Mesenchymal stem cell (in vitro differentiated cells and primary cell): Measurements from ENCODE around the gene DUSP11.
A peak's percentile ranks its signal among the peaks of the same experiment; 100 is the strongest.

Experiments
- DNase-seq: peaks from one replicate; pipeline ENCODE4 v3.0.0-alpha.2; 2013
- H2AFZ ChIP-seq: one replicate; pipeline ENCODE4 v1.6.1; 2013; ENCODE audit warnings: low read depth, mild to moderate bottlenecking, control low read depth, inconsistent platforms, low read length, moderate library complexity
- H2AK5ac ChIP-seq: 2 replicates; pipeline ENCODE4 v1.6.1; 2013; ENCODE audit warnings: low read length, moderate library complexity, mild to moderate bottlenecking, inconsistent platforms; ENCODE audit not compliant: severe bottlenecking
- H2BK120ac ChIP-seq: one replicate; pipeline ENCODE4 v1.6.1; 2013; ENCODE audit warnings: low read depth, mild to moderate bottlenecking, inconsistent platforms, low read length, moderate library complexity
- H2BK12ac ChIP-seq, 2 experiments: one replicate each; pipeline ENCODE4 v1.6.1; 2013; ENCODE audit warnings: inconsistent platforms in 2 of 2, low read length in 2 of 2, mild to moderate bottlenecking in 2 of 2, moderate library complexity in 2 of 2, control low read depth in 1 of 2
- H2BK15ac ChIP-seq: one replicate; pipeline ENCODE4 v1.6.1; 2013; ENCODE audit warnings: mild to moderate bottlenecking, low read depth, inconsistent platforms; ENCODE audit not compliant: poor library complexity, severe bottlenecking
- H2BK5ac ChIP-seq: 2 replicates; pipeline ENCODE4 v1.6.1; 2013; ENCODE audit warnings: low read depth, mild to moderate bottlenecking, low read length, control low read depth, inconsistent platforms; ENCODE audit not compliant: poor library complexity, severe bottlenecking
- H3K14ac ChIP-seq, 2 experiments: one replicate each; pipeline ENCODE4 v1.6.1; 2013; ENCODE audit warnings: inconsistent platforms in 2 of 2, low read length in 2 of 2, control low read depth in 1 of 2, mild to moderate bottlenecking in 1 of 2, moderate library complexity in 1 of 2
- H3K18ac ChIP-seq, 2 experiments: one replicate each; pipeline ENCODE4 v1.6.1; 2013; ENCODE audit warnings: inconsistent platforms in 2 of 2, low read length in 2 of 2, control low read depth in 1 of 2, low read depth in 1 of 2, mild to moderate bottlenecking in 1 of 2
- H3K23ac ChIP-seq, 2 experiments: one replicate each; pipeline ENCODE4 v1.6.1; 2013; ENCODE audit warnings: inconsistent platforms in 2 of 2, low read length in 2 of 2, mild to moderate bottlenecking in 2 of 2, moderate library complexity in 2 of 2, control low read depth in 1 of 2
- H3K27ac ChIP-seq: 2 replicates; pipeline ENCODE4 v1.5.1; 2013; ENCODE audit warnings: mild to moderate bottlenecking, moderate library complexity, low read length, control low read depth, inconsistent platforms; ENCODE audit not compliant: poor library complexity, severe bottlenecking
- H3K27me3 ChIP-seq, 2 experiments: 2 replicates each; pipeline versions ENCODE4 v1.6.1 to v1.7.0; 2013; ENCODE audit warnings: low read length in 2 of 2, mild to moderate bottlenecking in 2 of 2, moderate library complexity in 2 of 2, control low read depth in 1 of 2, inconsistent platforms in 1 of 2; ENCODE audit not compliant: control insufficient read depth in 1 of 2, insufficient read depth in 1 of 2
- H3K36me3 ChIP-seq, 2 experiments: 2 replicates each; pipeline versions ENCODE4 v1.6.1 to v1.7.0; 2013; ENCODE audit warnings: low read length in 2 of 2, control low read depth in 1 of 2, inconsistent platforms in 1 of 2, low read depth in 1 of 2, mild to moderate bottlenecking in 1 of 2; ENCODE audit not compliant: insufficient read depth in 2 of 2, control insufficient read depth in 1 of 2
- H3K4ac ChIP-seq, 2 experiments: one replicate each; pipeline ENCODE4 v1.6.1; 2013; ENCODE audit warnings: inconsistent platforms in 2 of 2, low read length in 2 of 2, mild to moderate bottlenecking in 2 of 2, moderate library complexity in 2 of 2, control low read depth in 1 of 2, low read depth in 1 of 2
- H3K4me1 ChIP-seq: 2 replicates; pipeline ENCODE4 v1.6.1; 2013; ENCODE audit warnings: low read depth, low read length, control low read depth; ENCODE audit not compliant: control insufficient read depth, insufficient read depth
- H3K4me2 ChIP-seq: 2 replicates; pipeline ENCODE4 v1.6.1; 2013; ENCODE audit warnings: low read length, mild to moderate bottlenecking, inconsistent platforms; ENCODE audit not compliant: poor library complexity, severe bottlenecking
- H3K4me3 ChIP-seq, 2 experiments: 2 replicates each; pipeline versions ENCODE4 v1.5.1 to v1.7.0; 2013; ENCODE audit warnings: low read length in 2 of 2, mild to moderate bottlenecking in 2 of 2, control low read depth in 1 of 2, low read depth in 1 of 2; ENCODE audit not compliant: insufficient read depth in 1 of 2
- H3K79me1 ChIP-seq: replicated peaks from 2 replicates; pipeline ENCODE4 v1.6.1; 2013; ENCODE audit warnings: mild to moderate bottlenecking, control low read depth, low read length, inconsistent platforms; ENCODE audit not compliant: poor library complexity, severe bottlenecking
- H3K9ac ChIP-seq: 2 replicates; pipeline ENCODE4 v1.7.0; 2013; ENCODE audit warnings: mild to moderate bottlenecking, low read length, moderate library complexity
- H3K9me3 ChIP-seq: 2 replicates; pipeline ENCODE4 v1.7.0; 2013; ENCODE audit warnings: mild to moderate bottlenecking, low read length; ENCODE audit not compliant: control insufficient read depth
- H4K8ac ChIP-seq: one replicate; pipeline ENCODE4 v1.6.1; 2013; ENCODE audit warnings: inconsistent platforms, mild to moderate bottlenecking, low read length, moderate library complexity
- H4K91ac ChIP-seq: one replicate; pipeline ENCODE4 v1.6.1; 2013; ENCODE audit warnings: mild to moderate bottlenecking, low read length, inconsistent platforms
- WGBS: methylation state at CpG from one replicate; pipeline ENCODE4 v1.1.7; 2013; ENCODE audit warnings: mixed read lengths; 5-methylcytosine and 5-hydroxymethylcytosine counted together

Gene DUSP11

GRCh38 chr2:73776869-73777519 is 2.9 kb downstream of the DUSP11 start:
- Histone ChIP-seq H3K4ac (no peak overlapping the region), H2BK5ac (no peak overlapping the region), H2BK12ac (no peak overlapping the region), H2AFZ (no peak overlapping the region), H3K9me3 (no peaks in the 10 kb centered on the region), H3K4me2 (no peak overlapping the region), H3K79me1 (peaks cover 6% of the 10 kb centered on the region), H3K23ac (no peak overlapping the region), H3K27ac (peak overlapping the region; percentile 49), H2AK5ac (no peak overlapping the region), H3K36me3 (peaks cover 3 to 55% of the 10 kb centered on the region in 2 experiments), H2BK15ac (no peak overlapping the region), H2BK120ac (no peak overlapping the region), H3K14ac (no peak overlapping the region), H3K4me1 (peaks cover 6% of the 10 kb centered on the region), H3K18ac (no peak overlapping the region), H3K4me3 (no peak overlapping the region), H4K91ac (no peak overlapping the region), H3K9ac (peak overlapping the region; percentile 8), H4K8ac (no peak overlapping the region), H3K27me3 (no peaks in the 10 kb centered on the region)
- peak; percentile 28 for DNase-seq
- WGBS: 100% methylated on average over 6 of the region's 8 CpGs

DNA sequence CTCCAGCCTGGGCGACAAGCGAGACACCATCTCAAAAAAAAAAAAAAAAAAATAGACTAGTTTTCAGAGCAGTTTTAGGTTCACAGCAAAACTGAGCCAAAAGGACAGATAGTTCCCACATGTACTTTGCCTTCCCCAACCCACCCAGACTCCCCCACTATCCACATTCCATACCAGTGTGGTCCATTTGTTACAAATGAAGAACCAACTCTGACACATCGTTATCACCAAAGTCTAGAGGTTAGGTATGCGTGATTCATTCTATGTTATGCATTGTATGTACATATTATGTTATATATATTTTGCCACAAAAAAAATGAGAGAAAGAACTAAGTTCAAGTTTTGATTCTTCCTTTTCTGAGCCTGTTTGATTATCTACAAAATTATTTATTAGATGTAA is 3.5 kb downstream of the DUSP11 start:
- 100% methylated on average over 2 of the region's 4 CpGs for WGBS
- Histone ChIP-seq H3K23ac (no peak overlapping the region), H3K4me3 (no peak overlapping the region)

DNA sequence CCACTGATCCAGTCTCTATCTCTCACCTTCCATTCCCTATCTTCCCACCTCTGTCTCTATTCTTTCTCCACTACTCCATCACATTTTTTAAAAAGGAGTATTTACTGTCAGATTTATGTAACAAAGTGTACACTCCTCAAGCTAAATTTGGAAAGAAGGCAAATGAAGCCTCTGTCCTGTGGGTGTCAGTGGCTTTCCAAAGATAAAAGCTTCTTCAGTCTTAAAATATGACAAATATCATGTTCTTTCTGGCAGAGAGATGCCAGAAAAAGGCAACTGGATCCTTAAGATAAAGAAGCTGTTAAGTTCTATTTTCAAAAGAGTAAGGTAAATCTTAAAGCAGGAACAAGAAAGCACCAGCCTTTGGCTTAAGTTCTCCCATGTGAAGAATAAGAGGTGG is 7.1 kb downstream of the DUSP11 start:
- H3K23ac ChIP-seq: no peak overlapping the region
- H3K27me3 ChIP-seq: no peaks in the 10 kb centered on the region
- H2BK5ac ChIP-seq: no peak overlapping the region
- no peak overlapping the region for H3K4me3 ChIP-seq
- no peak overlapping the region for H3K9ac ChIP-seq
- H2AK5ac ChIP-seq: no peak overlapping the region
- no peak overlapping the region for H2BK12ac ChIP-seq
- no peak overlapping the region for H3K14ac ChIP-seq
- DNase-seq: no peak
- H3K4ac ChIP-seq: no peak overlapping the region
- no peak overlapping the region for H2BK120ac ChIP-seq
- H3K4me1 ChIP-seq: peaks cover 3% of the 10 kb centered on the region
- H3K18ac ChIP-seq: no peak overlapping the region
- H3K4me2 ChIP-seq: no peak overlapping the region
- no peak overlapping the region for H4K8ac ChIP-seq
- no peaks in the 10 kb centered on the region for H3K9me3 ChIP-seq
- H2BK15ac ChIP-seq: no peak overlapping the region
- H3K79me1 ChIP-seq: peaks cover 17% of the 10 kb centered on the region
- H4K91ac ChIP-seq: no peak overlapping the region
- no peak overlapping the region for H2AFZ ChIP-seq
- H3K27ac ChIP-seq: no peak overlapping the region
- peaks cover 9 to 85% of the 10 kb centered on the region in 2 experiments for H3K36me3 ChIP-seq

More for the DNA sequence above, 3.5 kb downstream of the DUSP11 start:
- Histone ChIP-seq H3K36me3 (peaks cover 3 to 56% of the 10 kb centered on the region in 2 experiments), H3K18ac (no peak overlapping the region), H3K4me1 (peaks cover 6% of the 10 kb centered on the region), H2BK12ac (no peak overlapping the region), H2BK5ac (no peak overlapping the region), H3K27ac (no peak overlapping the region), H4K91ac (no peak overlapping the region), H2AK5ac (no peak overlapping the region), H3K4ac (no peak overlapping the region), H3K9me3 (no peaks in the 10 kb centered on the region), H3K14ac (no peak overlapping the region), H4K8ac (no peak overlapping the region), H2BK120ac (no peak overlapping the region), H2AFZ (no peak overlapping the region), H2BK15ac (no peak overlapping the region), H3K27me3 (no peaks in the 10 kb centered on the region), H3K9ac (no peak overlapping the region), H3K4me2 (no peak overlapping the region), H3K79me1 (peaks cover 6% of the 10 kb centered on the region)
- DNase-seq: no peak

DNA sequence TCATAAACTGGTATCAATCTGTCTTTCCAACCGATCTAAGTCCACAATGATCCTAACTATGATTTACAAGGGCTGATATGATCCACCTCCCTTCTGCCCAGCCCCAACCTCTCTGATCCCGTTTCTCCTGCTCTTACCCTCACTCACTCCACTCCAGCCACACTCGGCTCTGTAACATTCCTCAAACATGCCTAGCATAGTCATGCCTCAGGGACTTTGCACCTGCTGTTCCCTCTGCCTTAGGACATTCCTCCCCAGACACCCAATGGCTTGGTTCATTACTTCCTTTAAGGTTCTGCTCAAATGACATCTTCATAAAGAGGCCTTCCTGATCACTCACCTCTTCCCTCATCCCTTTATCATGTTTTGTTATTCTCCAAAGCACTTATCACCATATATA is 9.2 kb downstream of the DUSP11 start:
- no peak overlapping the region for H2BK120ac ChIP-seq
- H3K36me3 ChIP-seq: peaks cover 12 to 87% of the 10 kb centered on the region in 2 experiments
- DNase-seq: no peak
- no peak overlapping the region for H2AK5ac ChIP-seq
- H2AFZ ChIP-seq: no peak overlapping the region
- no peak overlapping the region for H4K8ac ChIP-seq
- no peak overlapping the region for H2BK5ac ChIP-seq
- no peak overlapping the region for H3K18ac ChIP-seq
- H3K4ac ChIP-seq: no peak overlapping the region
- H3K4me3 ChIP-seq: no peak overlapping the region
- H4K91ac ChIP-seq: no peak overlapping the region
- no peak overlapping the region for H3K4me2 ChIP-seq
- H3K79me1 ChIP-seq: peaks cover 23% of the 10 kb centered on the region
- H3K14ac ChIP-seq: no peak overlapping the region
- no peaks in the 10 kb centered on the region for H3K9me3 ChIP-seq
- 95% methylated on average over 3 of the region's 3 CpGs for WGBS
- no peak overlapping the region for H3K23ac ChIP-seq
- H3K27me3 ChIP-seq: no peaks in the 10 kb centered on the region
- H3K9ac ChIP-seq: no peak overlapping the region
- H2BK15ac ChIP-seq: no peak overlapping the region
- H2BK12ac ChIP-seq: no peak overlapping the region
- no peaks in the 10 kb centered on the region for H3K4me1 ChIP-seq
- no peak overlapping the region for H3K27ac ChIP-seq
